DND-41 (cell line): ENCODE measurements around the gene ARHGAP28.

ENCODE experiments used
- EZH2 ChIP-seq: IDR thresholded peaks from 3 replicates; pipeline ENCODE4 v1.6.1; 2012; ENCODE audit warnings: borderline replicate concordance, low read depth, mild to moderate bottlenecking, moderate library complexity, low read length, inconsistent platforms; ENCODE audit not compliant: severe bottlenecking
- TF ChIP-seq, protein P1 (sequence below): IDR thresholded peaks from 2 replicates; pipeline ENCODE4 v1.5.1; 2012; ENCODE audit warnings: borderline replicate concordance, low read length, moderate library complexity, mild to moderate bottlenecking; ENCODE audit not compliant: poor library complexity, severe bottlenecking; ENCODE audit errors: extremely low read depth

GRCh38 chr18:6781796-6782195, 52.3 kb downstream of the ARHGAP28 start:
- TF ChIP-seq, protein P1, sequence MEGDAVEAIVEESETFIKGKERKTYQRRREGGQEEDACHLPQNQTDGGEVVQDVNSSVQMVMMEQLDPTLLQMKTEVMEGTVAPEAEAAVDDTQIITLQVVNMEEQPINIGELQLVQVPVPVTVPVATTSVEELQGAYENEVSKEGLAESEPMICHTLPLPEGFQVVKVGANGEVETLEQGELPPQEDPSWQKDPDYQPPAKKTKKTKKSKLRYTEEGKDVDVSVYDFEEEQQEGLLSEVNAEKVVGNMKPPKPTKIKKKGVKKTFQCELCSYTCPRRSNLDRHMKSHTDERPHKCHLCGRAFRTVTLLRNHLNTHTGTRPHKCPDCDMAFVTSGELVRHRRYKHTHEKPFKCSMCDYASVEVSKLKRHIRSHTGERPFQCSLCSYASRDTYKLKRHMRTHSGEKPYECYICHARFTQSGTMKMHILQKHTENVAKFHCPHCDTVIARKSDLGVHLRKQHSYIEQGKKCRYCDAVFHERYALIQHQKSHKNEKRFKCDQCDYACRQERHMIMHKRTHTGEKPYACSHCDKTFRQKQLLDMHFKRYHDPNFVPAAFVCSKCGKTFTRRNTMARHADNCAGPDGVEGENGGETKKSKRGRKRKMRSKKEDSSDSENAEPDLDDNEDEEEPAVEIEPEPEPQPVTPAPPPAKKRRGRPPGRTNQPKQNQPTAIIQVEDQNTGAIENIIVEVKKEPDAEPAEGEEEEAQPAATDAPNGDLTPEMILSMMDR = no peak
- no peak for TF ChIP-seq EZH2
